ENCODE data around the gene MUC12.

DNA sequence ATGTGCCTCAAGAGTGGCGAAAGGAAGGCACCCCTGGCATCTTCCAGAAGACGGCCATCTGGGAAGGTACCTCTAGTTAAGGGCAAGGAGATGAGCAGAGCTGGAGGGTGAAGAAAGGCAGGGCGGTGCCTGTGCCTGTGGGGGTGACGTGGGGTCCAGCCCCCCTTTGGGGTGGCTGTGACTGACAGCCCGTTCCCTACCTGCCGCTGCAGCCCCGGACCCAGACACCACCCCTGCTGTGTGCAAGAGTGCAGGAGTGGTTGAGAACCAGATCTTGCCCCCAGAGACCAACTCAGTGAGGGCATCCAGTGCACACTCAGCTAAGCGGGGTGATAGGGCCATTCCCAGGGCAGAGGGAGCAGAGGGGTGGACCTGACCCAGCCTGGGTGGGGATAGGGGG is 46.3 kb downstream of the MUC12 start:
- TF ChIP-seq CTCF (IDR thresholded peaks at IDR 0.05) (no peak), POLR2A (IDR thresholded peaks at IDR 0.05) (no peak)

All from thyroid gland (tissue), 4 donors.